HG03442 (cell line): ENCODE results near the gene RASSF10.

Experiments
- ATAC-seq: cut with Tn5 transposase; IDR thresholded peaks from one replicate; pipeline ENCODE4 v1.9.1; 2021; ENCODE audit warnings: mild to moderate bottlenecking, moderate library complexity; ENCODE audit not compliant: unreplicated experiment

The RASSF10 gene

GRCh38 chr11:13008625-13009475 is at the start of gene RASSF10:
TSS of gene RASSF10 (plus strand) at chr11:13009316. CDS start at chr11:13009577, 261 bp downstream.
- ATAC-seq = no peak

GRCh38 chr11:12961615-12962014 is 47.5 kb upstream of the RASSF10 start:
- ATAC-seq = no peak

GRCh38 chr11:12962306-12962705 is 46.8 kb upstream of the RASSF10 start:
- ATAC-seq = no peak

- no peak for ATAC-seq
Measured at GRCh38 chr11:12963051-12963450, 46.1 kb upstream of the RASSF10 start.

- ATAC-seq = peak; percentile 81
Measured at GRCh38 chr11:12963792-12964536, 45.2 kb upstream of the RASSF10 start.

GRCh38 chr11:12964650-12965049 is 44.5 kb upstream of the RASSF10 start:
- ATAC-seq = no peak

GRCh38 chr11:12966002-12966401 is 43.1 kb upstream of the RASSF10 start:
- no peak for ATAC-seq

- no peak for ATAC-seq
Measured at GRCh38 chr11:12968101-12968500, 41.0 kb upstream of the RASSF10 start.

DNA sequence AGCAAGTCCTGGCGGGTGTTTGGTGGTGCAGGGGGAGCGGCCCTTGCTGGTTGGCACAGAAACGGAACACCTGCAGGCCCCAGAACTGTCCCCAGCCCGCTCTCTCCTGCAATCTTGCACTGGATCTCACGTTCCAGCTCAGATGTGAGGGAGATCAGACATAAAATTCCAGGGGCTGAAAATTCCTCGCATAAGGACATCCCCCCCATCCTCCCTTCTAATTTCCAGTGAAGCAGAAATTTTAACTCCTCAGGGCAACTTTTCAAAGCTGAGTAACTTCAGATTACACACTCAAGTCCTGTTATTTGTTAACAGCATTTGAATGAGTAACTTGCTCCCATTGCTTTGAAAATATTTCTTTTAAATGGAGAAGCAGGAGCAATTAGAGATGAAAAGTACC is 40.3 kb upstream of the RASSF10 start:
- no peak for ATAC-seq

GRCh38 chr11:12971955-12972354 is 37.2 kb upstream of the RASSF10 start:
- ATAC-seq = no peak

- ATAC-seq = no peak
Measured at GRCh38 chr11:12973528-12974181, 35.5 kb upstream of the RASSF10 start.

DNA sequence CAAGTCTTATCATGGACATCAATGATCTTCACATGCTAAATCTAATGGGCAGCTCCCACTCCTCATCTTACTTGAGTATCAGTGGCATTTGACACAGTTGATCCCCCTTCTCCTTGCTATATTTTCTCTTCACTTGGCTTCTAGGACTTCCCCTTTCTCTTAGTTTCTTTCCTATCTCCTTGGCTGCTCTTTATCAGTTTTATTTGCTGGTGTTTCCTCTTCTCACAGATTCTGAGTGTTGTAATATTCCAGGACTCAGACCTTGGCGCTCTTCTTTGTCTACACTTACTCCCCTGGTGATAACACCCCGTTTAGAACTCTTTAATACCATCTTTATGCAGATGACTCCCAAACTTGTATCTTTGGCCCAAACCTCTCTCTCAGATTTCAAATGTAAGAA is 33.9 kb upstream of the RASSF10 start:
- no peak for ATAC-seq

DNA sequence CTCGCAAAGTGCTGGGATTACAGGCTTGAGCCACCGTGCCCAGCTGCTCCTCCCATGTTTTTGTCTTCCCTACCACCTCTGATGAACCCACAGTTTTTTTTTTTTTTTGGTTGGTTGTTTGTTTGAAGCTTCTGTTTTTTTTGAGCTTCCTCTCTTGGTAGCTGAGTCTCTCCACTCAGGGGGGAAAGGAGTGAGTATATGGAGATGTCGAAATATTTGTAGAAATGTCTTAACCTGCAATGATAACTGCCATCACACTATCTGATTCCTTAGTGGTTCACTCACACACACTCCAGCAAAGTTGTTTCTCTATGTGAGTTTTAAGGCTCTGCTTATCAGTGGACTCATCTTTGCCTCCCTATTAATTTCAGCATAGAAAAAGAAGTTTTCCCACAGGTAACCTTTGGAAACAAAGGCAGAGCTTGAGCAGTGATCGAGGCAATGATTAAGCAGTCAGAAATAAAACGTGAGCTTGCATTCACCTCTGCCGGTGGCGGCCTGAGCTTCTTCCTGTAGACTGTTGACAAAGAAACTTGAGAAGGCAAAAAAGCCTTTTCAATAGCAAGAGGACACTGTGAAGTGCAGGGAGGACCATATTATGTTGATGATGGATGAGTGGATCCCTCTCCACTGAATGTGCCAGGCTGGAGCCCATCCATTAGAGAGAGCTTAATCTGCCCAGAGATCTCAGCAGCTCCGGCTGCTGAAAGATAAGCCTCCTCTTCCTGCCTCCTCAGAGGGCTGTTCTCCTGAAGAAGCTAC is 29.0 kb upstream of the RASSF10 start:
- ATAC-seq = no peak

DNA sequence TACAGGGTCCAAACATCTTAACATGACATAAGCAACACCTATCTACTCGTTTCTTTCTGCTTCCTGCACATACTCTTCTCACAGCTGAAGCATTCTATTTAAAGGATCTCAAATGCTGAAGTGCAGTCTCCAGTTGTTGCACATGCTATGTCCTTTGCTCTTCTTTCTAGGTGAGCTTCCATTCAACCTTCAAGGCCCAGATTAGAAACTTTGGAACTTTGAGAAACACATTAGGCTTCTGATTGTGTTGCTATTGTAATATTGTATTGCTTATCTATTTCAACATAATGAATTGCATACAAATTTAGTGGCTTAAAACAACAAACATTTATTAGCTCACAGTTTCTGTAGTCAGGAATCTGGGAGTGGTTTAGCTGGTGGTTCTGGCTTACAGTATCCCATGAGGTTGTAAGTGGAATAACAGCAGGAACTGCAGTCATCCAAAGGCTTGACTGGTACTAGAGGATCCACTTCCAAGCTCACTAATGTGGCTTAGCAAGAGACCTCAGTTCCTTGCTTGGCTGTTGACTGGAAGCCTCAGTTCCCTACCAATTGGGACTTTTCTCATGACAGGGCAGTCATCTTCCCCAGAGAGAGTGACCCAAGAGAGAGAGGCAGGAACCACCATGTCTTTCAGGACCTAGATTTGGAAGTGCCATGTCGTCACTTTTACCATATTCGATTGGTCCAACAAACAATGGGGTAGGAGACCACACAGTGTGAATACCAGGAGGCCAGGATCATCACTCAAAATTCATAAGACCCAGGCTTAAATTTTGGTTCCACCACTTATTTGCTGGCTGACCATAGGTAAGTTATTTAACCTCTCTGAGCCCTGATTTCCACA is 27.2 kb upstream of the RASSF10 start:
- ATAC-seq = no peak

GRCh38 chr11:12983336-12983735 is 25.8 kb upstream of the RASSF10 start:
- no peak for ATAC-seq

DNA sequence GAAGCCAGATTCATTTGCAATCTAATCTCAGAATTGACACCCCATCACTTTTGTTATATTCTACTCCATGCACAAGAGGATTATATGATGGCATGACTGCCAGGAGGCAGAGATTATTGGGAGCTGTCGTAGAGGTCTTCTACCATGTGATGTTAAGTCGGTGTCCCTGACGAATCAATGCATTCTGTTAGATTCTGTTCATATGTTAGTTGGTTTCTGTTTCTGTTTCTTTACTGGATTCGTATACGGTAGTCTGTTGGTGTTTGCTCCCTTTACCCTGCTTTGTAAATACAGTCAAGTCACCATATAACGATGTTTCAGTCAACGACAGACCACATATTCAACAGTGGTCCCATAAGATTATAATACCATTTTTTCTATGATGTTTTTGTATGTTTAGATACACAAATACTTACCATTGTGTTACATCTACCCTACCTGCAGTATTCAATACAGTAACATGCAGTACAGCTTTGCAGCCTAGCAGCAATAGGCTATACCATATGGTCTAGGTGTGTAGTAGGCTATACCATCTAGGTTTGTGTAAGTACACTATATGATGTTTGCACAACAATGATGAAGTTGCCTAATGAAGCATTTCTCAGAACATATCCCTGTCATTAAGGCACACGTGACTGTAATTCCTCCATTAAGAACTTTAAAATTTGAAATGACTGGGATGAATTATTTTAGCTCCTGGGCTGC is 22.8 kb upstream of the RASSF10 start:
- no peak for ATAC-seq

GRCh38 chr11:12989428-12990161 is 19.5 kb upstream of the RASSF10 start:
- ATAC-seq = no peak

- no peak for ATAC-seq
Measured at GRCh38 chr11:12990162-12990480, 19.0 kb upstream of the RASSF10 start.

GRCh38 chr11:12991426-12991825 is 17.7 kb upstream of the RASSF10 start:
- ATAC-seq = no peak
